ENCODE results near the gene KRTAP10-5. TPM values are rescaled to one million over a fixed set of nuclear protein-coding genes. Genes with fewer than 3 reads are reported as not detected.
"Not testable (repeated sequence)": the region's sequence is repeated elsewhere in the genome, so short reads cannot be mapped to it uniquely, and the experiment has no call there.

Gene KRTAP10-5
- total RNA-seq, 3 donors from 2014 or later (not counting 1 experiment from before 2014, with no cell fraction given), result not detected

GRCh38 chr21:44564099-44564498 is 16.3 kb downstream of the KRTAP10-5 start:
- Mint-ChIP-seq H3K36me3 (peaks cover 12% of the 10 kb centered on the region), H3K4me3 (no peak overlapping the region), H3K27me3 (ENCODE audit: low read depth in 2 of 2) (peaks cover 2 to 3% of the 10 kb centered on the region in 2 donors), H3K4me1 (peaks cover 7 to 14% of the 10 kb centered on the region in 2 donors), H3K27ac (peak overlapping the region in 1 of 2 donors; percentile 61), H3K9me3 (peaks cover 3 to 4% of the 10 kb centered on the region in 2 donors)
- Histone ChIP-seq H3K4me3 (ENCODE audit: low read length) (no peak overlapping the region), H3K27ac (ENCODE audit: low read length) (no peak overlapping the region), H3K4me1 (ENCODE audit: control insufficient read depth, insufficient read depth, low read length) (no peaks in the 10 kb centered on the region), H3K27me3 (ENCODE audit: control insufficient read depth, insufficient read depth, low read length) (no peaks in the 10 kb centered on the region), H3K9me3 (ENCODE audit: control insufficient read depth, insufficient read depth, low read length) (no peaks in the 10 kb centered on the region), H3K36me3 (ENCODE audit: control insufficient read depth, insufficient read depth, low read length) (no peaks in the 10 kb centered on the region)
- no peak for DNase-seq
- no CpG with 5 or more reads among the region's 1 CpG for WGBS (ENCODE audit: insufficient coverage)
- intact Hi-C loops (cut with micrococcal nuclease), result no loop called here
- TF ChIP-seq CTCF (IDR thresholded peaks at IDR 0.05), result no peak
- ATAC-seq, result no peak

GRCh38 chr21:44558695-44559094 is 21.7 kb downstream of the KRTAP10-5 start, which contains the start of gene KRTAP10-3:
TSS of gene KRTAP10-3 (minus strand) at chr21:44558795. CDS start at chr21:44558715, 80 bp downstream.
- Histone ChIP-seq H3K9me3 (ENCODE audit: control insufficient read depth, insufficient read depth, low read length) (no peaks in the 10 kb centered on the region), H3K27me3 (ENCODE audit: control insufficient read depth, insufficient read depth, low read length) (no peaks in the 10 kb centered on the region), H3K36me3 (ENCODE audit: control insufficient read depth, insufficient read depth, low read length) (no peaks in the 10 kb centered on the region), H3K4me1 (ENCODE audit: control insufficient read depth, insufficient read depth, low read length) (no peaks in the 10 kb centered on the region), H3K27ac (ENCODE audit: low read length) (no peak within 1 kb of the TSS), H3K4me3 (ENCODE audit: low read length) (no peak within 1 kb of the TSS)
- 81% methylated on average over 5 of the region's 5 CpGs for WGBS (ENCODE audit: insufficient coverage)
- H3K27me3 Mint-ChIP-seq (ENCODE audit: low read depth in 2 of 2), result peaks cover 7 to 13% of the 10 kb centered on the region in 2 donors
- intact Hi-C loops (cut with micrococcal nuclease), result no loop called here
- ATAC-seq (no peak), DNase-seq (no peak)
- peaks cover 12% of the 10 kb centered on the region for H3K36me3 Mint-ChIP-seq
- H3K9me3 Mint-ChIP-seq, result peaks cover 3 to 4% of the 10 kb centered on the region in 2 donors
- H3K4me3 Mint-ChIP-seq, result no peak within 1 kb of the TSS
- H3K4me1 Mint-ChIP-seq, result no peaks in the 10 kb centered on the region
- H3K27ac Mint-ChIP-seq, result no peak within 1 kb of the TSS
- no peak for TF ChIP-seq CTCF (IDR thresholded peaks at IDR 0.05)

- H3K27me3 ChIP-seq (ENCODE audit: control insufficient read depth, insufficient read depth, low read length); intact Hi-C loops (cut with micrococcal nuclease); H3K36me3 ChIP-seq (ENCODE audit: control insufficient read depth, insufficient read depth, low read length); H3K9me3 ChIP-seq (ENCODE audit: control insufficient read depth, insufficient read depth, low read length); H3K9me3 Mint-ChIP-seq; H3K4me3 ChIP-seq (ENCODE audit: low read length); H3K27ac ChIP-seq (ENCODE audit: low read length); H3K4me1 Mint-ChIP-seq; ATAC-seq; H3K27ac Mint-ChIP-seq; H3K4me1 ChIP-seq (ENCODE audit: control insufficient read depth, insufficient read depth, low read length); H3K4me3 Mint-ChIP-seq: not testable (repeated sequence)
- peaks cover 12% of the 10 kb centered on the region for H3K36me3 Mint-ChIP-seq
- 83% methylated on average over 10 of the region's 10 CpGs for WGBS (ENCODE audit: insufficient coverage)
- peaks cover 7 to 13% of the 10 kb centered on the region in 2 donors for H3K27me3 Mint-ChIP-seq (ENCODE audit: low read depth in 2 of 2)
- DNase-seq, result peak in 1 of 2 donors; percentile 10
Observed at GRCh38 chr21:44558329-44558675, 22.1 kb downstream of the KRTAP10-5 start.

- Mint-ChIP-seq H3K9me3 (peaks cover 2 to 3% of the 10 kb centered on the region in 2 donors), H3K27ac (no peak overlapping the region), H3K27me3 (ENCODE audit: low read depth in 2 of 2) (peaks cover 7 to 13% of the 10 kb centered on the region in 2 donors), H3K4me3 (no peak overlapping the region), H3K36me3 (peaks cover 12% of the 10 kb centered on the region), H3K4me1 (no peaks in the 10 kb centered on the region)
- H3K9me3 ChIP-seq (ENCODE audit: control insufficient read depth, insufficient read depth, low read length), result no peaks in the 10 kb centered on the region
- TF ChIP-seq CTCF (IDR thresholded peaks at IDR 0.05), result no peak
- H3K36me3 ChIP-seq (ENCODE audit: control insufficient read depth, insufficient read depth, low read length), result no peaks in the 10 kb centered on the region
- 74% methylated on average over 30 of the region's 30 CpGs for WGBS (ENCODE audit: insufficient coverage)
- no peaks in the 10 kb centered on the region for H3K27me3 ChIP-seq (ENCODE audit: control insufficient read depth, insufficient read depth, low read length)
- intact Hi-C loops (cut with micrococcal nuclease), result no loop called here
- DNase-seq (peak in 1 of 2 donors; percentile 10), ATAC-seq (no peak)
- H3K27ac ChIP-seq (ENCODE audit: low read length), result no peak overlapping the region
- no peak overlapping the region for H3K4me3 ChIP-seq (ENCODE audit: low read length)
- no peaks in the 10 kb centered on the region for H3K4me1 ChIP-seq (ENCODE audit: control insufficient read depth, insufficient read depth, low read length)
Observed at GRCh38 chr21:44557491-44558328, 22.7 kb downstream of the KRTAP10-5 start.
